ENCODE results near the gene BCL2.

Gene BCL2

DNA sequence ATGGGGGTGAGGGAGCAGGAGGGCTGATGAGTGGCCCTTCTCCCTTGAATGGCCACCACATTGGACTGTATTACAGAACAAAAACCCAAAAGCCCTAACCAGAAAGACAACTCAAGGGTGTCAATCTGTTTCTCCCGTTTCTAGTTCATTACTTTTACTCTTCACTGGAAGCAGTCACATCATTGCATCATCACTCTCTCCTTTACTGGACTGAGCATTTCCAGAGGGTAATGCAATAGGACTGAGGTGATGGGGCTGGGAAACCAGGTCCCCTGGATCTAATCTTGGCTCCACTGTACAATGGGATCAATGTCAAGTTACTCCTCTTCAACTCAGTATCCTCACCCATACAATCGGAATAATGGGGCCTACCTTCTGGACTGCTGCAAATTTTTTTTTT is 56.1 kb downstream of the BCL2 start:
- DNase-seq (ENCODE audit: low read depth) = no peak
- TF ChIP-seq, protein P1, sequence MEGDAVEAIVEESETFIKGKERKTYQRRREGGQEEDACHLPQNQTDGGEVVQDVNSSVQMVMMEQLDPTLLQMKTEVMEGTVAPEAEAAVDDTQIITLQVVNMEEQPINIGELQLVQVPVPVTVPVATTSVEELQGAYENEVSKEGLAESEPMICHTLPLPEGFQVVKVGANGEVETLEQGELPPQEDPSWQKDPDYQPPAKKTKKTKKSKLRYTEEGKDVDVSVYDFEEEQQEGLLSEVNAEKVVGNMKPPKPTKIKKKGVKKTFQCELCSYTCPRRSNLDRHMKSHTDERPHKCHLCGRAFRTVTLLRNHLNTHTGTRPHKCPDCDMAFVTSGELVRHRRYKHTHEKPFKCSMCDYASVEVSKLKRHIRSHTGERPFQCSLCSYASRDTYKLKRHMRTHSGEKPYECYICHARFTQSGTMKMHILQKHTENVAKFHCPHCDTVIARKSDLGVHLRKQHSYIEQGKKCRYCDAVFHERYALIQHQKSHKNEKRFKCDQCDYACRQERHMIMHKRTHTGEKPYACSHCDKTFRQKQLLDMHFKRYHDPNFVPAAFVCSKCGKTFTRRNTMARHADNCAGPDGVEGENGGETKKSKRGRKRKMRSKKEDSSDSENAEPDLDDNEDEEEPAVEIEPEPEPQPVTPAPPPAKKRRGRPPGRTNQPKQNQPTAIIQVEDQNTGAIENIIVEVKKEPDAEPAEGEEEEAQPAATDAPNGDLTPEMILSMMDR (conservative IDR thresholded peaks at IDR 0.05; ENCODE audit: low read length) = no peak
- H3K4me3 ChIP-seq (ENCODE audit: low read length) = no peak overlapping the region

DNA sequence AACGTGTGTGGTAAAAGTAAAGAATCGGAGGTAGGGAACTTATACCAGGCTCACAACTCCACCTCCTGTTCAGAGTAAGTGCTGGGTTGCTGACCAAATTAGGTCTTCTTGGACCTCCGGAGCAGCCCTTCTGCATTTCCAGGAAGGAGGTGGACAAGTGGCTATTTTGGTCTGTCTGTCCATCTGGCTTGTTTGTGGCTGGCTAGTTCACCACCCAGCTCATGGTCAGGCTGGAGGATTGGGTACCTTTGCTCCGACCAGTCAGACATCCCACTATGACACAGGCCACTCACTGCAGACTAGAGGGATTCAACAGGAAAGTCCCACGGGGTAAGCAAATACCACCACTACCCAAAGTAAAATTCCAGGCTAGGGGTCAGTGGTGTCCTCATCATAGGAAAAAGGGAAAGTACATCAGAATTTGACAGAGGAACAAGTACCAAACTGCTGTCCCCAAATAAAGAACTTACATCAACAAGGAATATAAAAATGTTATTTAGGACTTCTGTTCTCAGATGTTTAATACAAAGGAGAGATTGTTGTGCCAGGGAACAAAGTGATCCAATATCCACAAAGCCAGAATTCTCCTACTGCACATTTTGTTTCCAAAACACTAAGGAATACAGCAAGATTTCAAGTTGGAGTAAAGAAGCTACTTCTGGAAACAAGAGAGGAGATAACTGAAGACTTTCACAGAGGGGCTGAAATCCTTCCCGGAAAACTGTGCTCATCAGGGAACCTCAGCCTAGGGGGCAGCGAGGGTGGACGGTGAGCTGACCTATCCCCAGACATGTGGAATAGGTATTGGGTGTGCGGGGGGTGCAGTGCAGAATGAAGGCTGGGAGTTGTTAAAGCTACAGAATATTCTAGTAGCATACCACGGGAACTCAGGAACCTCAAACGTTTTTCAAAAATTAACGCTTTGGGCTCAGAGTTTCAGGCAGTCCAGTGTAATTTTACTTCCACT is 56.9 kb downstream of the BCL2 start:
- DNase-seq (ENCODE audit: low read depth) = no peak
- TF ChIP-seq, protein P1 (conservative IDR thresholded peaks at IDR 0.05; ENCODE audit: low read length) = no peak
- no peak overlapping the region for H3K4me3 ChIP-seq (ENCODE audit: low read length)

DNA sequence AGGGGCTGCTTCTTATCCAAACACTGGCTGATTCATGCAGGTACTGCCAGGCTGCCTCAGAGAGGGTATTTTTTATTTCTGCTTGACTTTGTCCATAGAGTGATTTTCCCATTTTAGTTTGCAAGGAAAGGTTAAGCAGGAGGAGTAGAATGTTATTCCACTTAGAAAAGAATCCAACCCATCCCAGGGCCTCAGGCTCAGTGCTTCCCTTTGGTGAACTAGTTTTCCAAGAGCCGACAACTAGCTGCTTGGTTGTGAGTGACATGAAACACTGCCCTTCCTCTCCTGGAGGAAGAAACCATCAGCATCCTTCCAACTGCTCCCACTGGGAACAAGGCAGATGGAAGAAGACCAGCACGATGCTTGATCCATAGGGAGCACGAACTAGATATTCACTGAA is 58.5 kb downstream of the BCL2 start:
- TF ChIP-seq, protein P1 (conservative IDR thresholded peaks at IDR 0.05; ENCODE audit: low read length) = no peak
- DNase-seq (ENCODE audit: low read depth) = no peak

GRCh38 chr18:63260380-63260754 is 59.2 kb downstream of the BCL2 start:
- H3K4me3 ChIP-seq (ENCODE audit: low read length) = no peak overlapping the region
- TF ChIP-seq, protein P1 (conservative IDR thresholded peaks at IDR 0.05; ENCODE audit: low read length) = no peak
- DNase-seq (ENCODE audit: low read depth) = no peak

More for the DNA sequence above, 58.5 kb downstream of the BCL2 start:
- H3K4me3 ChIP-seq (ENCODE audit: low read length) = no peak overlapping the region

- DNase-seq (ENCODE audit: low read depth) = no peak
- TF ChIP-seq, protein P1 (conservative IDR thresholded peaks at IDR 0.05; ENCODE audit: low read length) = no peak
- no peak overlapping the region for H3K4me3 ChIP-seq (ENCODE audit: low read length)
Measured at GRCh38 chr18:63259567-63260379, 59.8 kb downstream of the BCL2 start.

- TF ChIP-seq, protein P1 (conservative IDR thresholded peaks at IDR 0.05; ENCODE audit: low read length) = no peak
- no peak overlapping the region for H3K4me3 ChIP-seq (ENCODE audit: low read length)
- no peak for DNase-seq (ENCODE audit: low read depth)
Measured at GRCh38 chr18:63258749-63259566, 60.6 kb downstream of the BCL2 start.

Data from AG10803 (cell line).